ENCODE data around the gene PCID2. TPM values are rescaled to one million over a fixed set of nuclear protein-coding genes. Genes with fewer than 3 reads are reported as not detected.
"Not testable (repeated sequence)": the region's sequence is repeated elsewhere in the genome, so short reads cannot be mapped to it uniquely, and the experiment has no call there.

The PCID2 gene
- total RNA-seq, 1 donor from 2014 or later, result 51.2 TPM

- Mint-ChIP-seq H3K36me3 (peaks cover 14% of the 10 kb centered on the region), H3K4me1 (peaks cover 5% of the 10 kb centered on the region), H3K27ac (no peak overlapping the region), H3K9me3 (peaks cover 11% of the 10 kb centered on the region), H3K4me3 (no peak overlapping the region), H3K27me3 (ENCODE audit: low read depth) (peaks cover 33% of the 10 kb centered on the region)
- no peak for DNase-seq (ENCODE audit: low spot score in 2 of 2, unreplicated experiment in 2 of 2)
- TF ChIP-seq CTCF (IDR thresholded peaks at IDR 0.05; ENCODE audit: unreplicated experiment), result no peak
These were observed 45.4 kb downstream of the PCID2 start for GRCh38 chr13:113162783-113163685.

DNA sequence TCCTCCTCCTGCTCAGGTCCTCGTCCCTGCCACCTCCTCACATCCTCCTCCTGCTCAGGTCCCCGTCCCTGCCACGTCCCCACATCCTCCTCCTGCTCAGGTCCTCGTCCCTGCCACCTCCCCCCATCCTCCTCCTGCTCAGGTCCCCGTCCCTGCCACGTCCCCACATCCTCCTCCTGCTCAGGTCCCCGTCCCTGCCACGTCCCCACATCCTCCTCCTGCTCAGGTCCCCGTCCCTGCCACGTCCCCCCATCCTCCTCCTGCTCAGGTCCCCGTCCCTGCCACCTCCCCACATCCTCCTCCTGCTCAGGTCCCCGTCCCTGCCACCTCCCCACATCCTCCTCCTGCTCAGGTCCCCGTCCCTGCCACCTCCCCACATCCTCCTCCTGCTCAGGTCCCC lies 46.5 kb downstream of the PCID2 start:
- not testable (repeated sequence) for H3K4me3 Mint-ChIP-seq; DNase-seq (ENCODE audit: low spot score in 2 of 2, unreplicated experiment in 2 of 2); H3K4me1 Mint-ChIP-seq; H3K9me3 Mint-ChIP-seq; H3K27ac Mint-ChIP-seq; H3K36me3 Mint-ChIP-seq
- peaks cover 37% of the 10 kb centered on the region for H3K27me3 Mint-ChIP-seq (ENCODE audit: low read depth)

GRCh38 chr13:113161433-113161832 lies 47.0 kb downstream of the PCID2 start:
- H3K4me1 Mint-ChIP-seq, result peaks cover 5% of the 10 kb centered on the region
- no peak overlapping the region for H3K27ac Mint-ChIP-seq
- no peaks in the 10 kb centered on the region for H3K9me3 Mint-ChIP-seq
- peaks cover 3% of the 10 kb centered on the region for H3K36me3 Mint-ChIP-seq
- DNase-seq (ENCODE audit: low spot score in 2 of 2, unreplicated experiment in 2 of 2), result no peak
- peaks cover 37% of the 10 kb centered on the region for H3K27me3 Mint-ChIP-seq (ENCODE audit: low read depth)
- H3K4me3 Mint-ChIP-seq, result no peak overlapping the region
- no peak for TF ChIP-seq CTCF (IDR thresholded peaks at IDR 0.05; ENCODE audit: unreplicated experiment)

DNA sequence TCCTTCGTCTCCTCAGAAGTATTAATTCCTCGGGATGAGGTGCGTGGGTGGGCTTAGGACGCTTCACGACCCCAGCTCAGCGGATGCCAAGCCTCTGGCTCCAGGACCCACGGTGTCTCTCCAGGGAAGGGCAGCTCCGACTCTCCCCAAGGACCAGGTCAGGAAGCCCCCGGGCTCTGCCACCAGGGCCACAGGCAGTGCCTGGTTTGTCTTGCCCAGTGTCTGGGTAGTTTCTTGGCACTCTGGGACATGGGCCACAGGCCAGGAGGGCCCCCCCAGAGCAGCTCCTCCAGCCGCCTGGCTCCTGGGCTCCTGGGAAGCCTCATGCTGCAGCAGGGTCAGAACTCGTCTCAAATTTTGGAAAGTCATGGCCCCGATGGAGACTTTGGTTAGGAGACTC lies 47.5 kb downstream of the PCID2 start:
- Mint-ChIP-seq H3K27ac (no peak overlapping the region), H3K4me1 (peaks cover 5% of the 10 kb centered on the region), H3K27me3 (ENCODE audit: low read depth) (peaks cover 37% of the 10 kb centered on the region), H3K4me3 (no peak overlapping the region), H3K9me3 (no peaks in the 10 kb centered on the region), H3K36me3 (no peaks in the 10 kb centered on the region)
- DNase-seq (ENCODE audit: low spot score in 2 of 2, unreplicated experiment in 2 of 2), result no peak
- TF ChIP-seq CTCF (IDR thresholded peaks at IDR 0.05; ENCODE audit: unreplicated experiment), result no peak

GRCh38 chr13:113159701-113160100 lies 48.8 kb downstream of the PCID2 start:
- Mint-ChIP-seq H3K4me3 (no peak overlapping the region), H3K36me3 (no peaks in the 10 kb centered on the region), H3K27ac (no peak overlapping the region), H3K9me3 (peaks cover 5% of the 10 kb centered on the region), H3K27me3 (ENCODE audit: low read depth) (peaks cover 37% of the 10 kb centered on the region), H3K4me1 (peaks cover 7% of the 10 kb centered on the region)
- DNase-seq (ENCODE audit: low spot score in 2 of 2, unreplicated experiment in 2 of 2), result no peak
- no peak for TF ChIP-seq CTCF (IDR thresholded peaks at IDR 0.05; ENCODE audit: unreplicated experiment)

- Mint-ChIP-seq H3K9me3 (peaks cover 5% of the 10 kb centered on the region), H3K27ac (no peak overlapping the region), H3K4me1 (peaks cover 7% of the 10 kb centered on the region), H3K36me3 (no peaks in the 10 kb centered on the region), H3K4me3 (no peak overlapping the region), H3K27me3 (ENCODE audit: low read depth) (peaks cover 30% of the 10 kb centered on the region)
- TF ChIP-seq CTCF (IDR thresholded peaks at IDR 0.05; ENCODE audit: unreplicated experiment), result no peak
- no peak for DNase-seq (ENCODE audit: low spot score in 2 of 2, unreplicated experiment in 2 of 2)
These were observed 49.5 kb downstream of the PCID2 start for GRCh38 chr13:113158946-113159345.
